Activated T-cell treated with anti-CD3 and anti-CD28 coated beads, Interleukin-2, amount 50 U/mL, for 24 hours (primary cell): Measurements from ENCODE around the gene ABLIM2.
"Not testable (repeated sequence)": the region's sequence is repeated elsewhere in the genome, so short reads cannot be mapped to it uniquely, and the experiment has no call there.

Experiments
- DNase-seq: peaks from one replicate; pipeline ENCODE4 v3.0.0-alpha.2; 2020
- H3K27ac Mint-ChIP-seq: 2 replicates; pipeline ENCODE4 v1.8.0; 2020; ENCODE audit warnings: mild to moderate bottlenecking, mixed read lengths
- H3K27me3 Mint-ChIP-seq: 2 replicates; pipeline ENCODE4 v1.8.0; 2020; ENCODE audit warnings: mixed read lengths
- H3K36me3 Mint-ChIP-seq: 2 replicates; pipeline ENCODE4 v1.8.0; 2020; ENCODE audit warnings: low read depth, mixed read lengths
- H3K4me1 Mint-ChIP-seq: 2 replicates; pipeline ENCODE4 v1.8.0; 2020; ENCODE audit warnings: low read depth, mixed read lengths
- H3K4me3 Mint-ChIP-seq: 2 replicates; pipeline ENCODE4 v1.8.0; 2020; ENCODE audit warnings: mild to moderate bottlenecking, moderate library complexity, mixed read lengths
- H3K9me3 Mint-ChIP-seq: 2 replicates; pipeline ENCODE4 v1.8.0; 2020; ENCODE audit warnings: mixed read lengths

ABLIM2 gene

GRCh38 chr4:8149664-8150063 lies 8.9 kb downstream of the ABLIM2 start:
- no peaks in the 10 kb centered on the region for H3K27me3 Mint-ChIP-seq
- H3K4me1 Mint-ChIP-seq: no peaks in the 10 kb centered on the region
- no peaks in the 10 kb centered on the region for H3K9me3 Mint-ChIP-seq
- no peak for DNase-seq
- H3K4me3 Mint-ChIP-seq: no peak overlapping the region
- H3K27ac Mint-ChIP-seq: no peak overlapping the region
- no peaks in the 10 kb centered on the region for H3K36me3 Mint-ChIP-seq

DNA sequence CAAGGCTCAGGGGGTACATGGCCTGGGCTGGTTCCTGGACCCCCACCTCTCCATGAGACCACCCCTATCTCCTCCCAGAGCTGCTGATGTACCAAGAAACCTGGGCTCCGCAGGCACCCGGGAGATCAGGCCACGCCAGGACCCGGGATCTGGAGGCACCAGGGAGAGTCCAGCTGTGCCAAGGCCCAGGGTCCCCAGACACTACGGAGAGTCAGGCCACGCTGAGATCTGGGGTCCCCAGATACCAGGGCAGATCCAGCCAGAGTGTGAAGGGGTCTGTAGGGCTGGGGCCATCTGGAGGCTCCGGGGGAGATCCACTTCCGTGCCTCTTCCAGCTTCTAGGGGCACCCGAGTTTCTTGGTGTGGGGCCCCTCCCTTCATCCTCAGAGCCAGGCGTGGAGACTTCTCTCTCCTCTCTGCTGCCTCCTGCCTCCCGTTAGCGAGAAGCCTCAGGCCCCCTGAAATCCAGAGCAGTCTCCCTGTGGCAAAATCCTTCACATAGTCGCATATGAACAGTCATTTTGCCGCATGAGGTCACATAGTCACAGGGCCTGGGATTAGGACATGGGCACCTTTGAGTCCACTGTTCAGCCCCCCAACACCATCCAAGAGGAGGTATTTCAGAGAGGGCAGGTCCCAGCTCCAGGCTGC lies 9.7 kb downstream of the ABLIM2 start:
- Mint-ChIP-seq H3K27me3 (peaks cover 4% of the 10 kb centered on the region), H3K4me1 (no peaks in the 10 kb centered on the region), H3K9me3 (no peaks in the 10 kb centered on the region), H3K4me3 (no peak overlapping the region), H3K27ac (no peak overlapping the region), H3K36me3 (no peaks in the 10 kb centered on the region)
- no peak for DNase-seq

GRCh38 chr4:8148159-8148558 lies 10.5 kb downstream of the ABLIM2 start:
- peaks cover 5% of the 10 kb centered on the region for H3K27me3 Mint-ChIP-seq
- H3K4me3 Mint-ChIP-seq: no peak overlapping the region
- DNase-seq: no peak
- H3K36me3 Mint-ChIP-seq: no peaks in the 10 kb centered on the region
- no peak overlapping the region for H3K27ac Mint-ChIP-seq
- no peaks in the 10 kb centered on the region for H3K4me1 Mint-ChIP-seq
- H3K9me3 Mint-ChIP-seq: no peaks in the 10 kb centered on the region

DNA sequence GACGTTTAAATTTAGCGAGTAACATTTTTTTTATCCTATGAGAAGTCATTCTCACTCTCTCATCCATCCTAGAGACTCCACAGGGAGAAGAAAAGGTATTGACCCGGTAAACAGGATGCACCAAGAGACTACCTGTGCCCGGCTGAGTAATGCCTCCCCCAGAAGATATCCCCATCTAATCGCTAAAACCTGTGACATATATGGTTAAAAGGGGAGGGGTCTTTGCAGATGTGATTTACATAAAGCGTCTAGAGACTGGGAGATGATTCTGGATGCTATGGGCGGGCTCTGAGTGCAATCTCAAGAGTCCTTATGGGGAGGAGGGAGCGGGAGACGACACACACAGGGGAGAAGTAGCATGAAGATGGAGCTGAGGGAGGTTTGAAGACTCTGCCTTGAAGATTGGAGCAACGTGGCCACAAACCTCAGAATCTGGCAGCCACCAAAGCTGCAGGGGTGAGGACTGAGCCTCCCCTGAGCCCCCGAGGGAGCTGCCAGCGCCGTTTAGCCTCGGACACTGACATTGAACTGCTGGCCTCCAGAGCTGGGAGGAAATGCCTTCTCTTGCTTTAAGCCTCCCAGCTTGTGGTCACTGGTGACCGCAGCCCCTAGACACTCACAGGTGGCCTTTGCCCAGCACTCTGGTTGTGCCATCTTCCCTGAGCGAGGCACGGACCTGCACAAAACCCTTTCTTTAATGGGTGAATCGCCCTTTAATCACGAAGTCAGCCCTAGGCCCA lies 11.2 kb downstream of the ABLIM2 start:
- Mint-ChIP-seq H3K9me3 (no peaks in the 10 kb centered on the region), H3K4me1 (no peaks in the 10 kb centered on the region), H3K36me3 (no peaks in the 10 kb centered on the region), H3K27ac (no peak overlapping the region), H3K4me3 (no peak overlapping the region), H3K27me3 (peaks cover 5% of the 10 kb centered on the region)
- no peak for DNase-seq

DNA sequence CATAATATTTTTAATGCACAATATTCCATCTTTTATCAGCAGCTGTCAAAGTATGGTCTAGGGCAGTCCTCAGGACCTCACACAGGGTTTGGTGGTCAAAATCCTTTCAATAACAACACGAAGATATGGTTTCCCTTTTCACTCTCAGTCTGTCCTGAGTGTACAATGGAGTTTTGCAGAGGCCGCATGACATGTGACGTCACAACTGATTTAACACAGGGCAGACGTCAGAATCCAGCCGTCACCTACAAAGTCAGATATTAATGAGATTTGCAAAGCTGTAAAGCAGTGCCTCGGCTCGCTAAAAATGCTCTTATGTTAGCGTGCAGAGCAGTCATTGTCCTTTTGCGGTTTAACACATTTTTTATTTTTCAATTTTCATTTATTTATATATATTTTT lies 12.5 kb downstream of the ABLIM2 start:
- Mint-ChIP-seq H3K4me1 (no peaks in the 10 kb centered on the region), H3K36me3 (no peaks in the 10 kb centered on the region), H3K27me3 (peaks cover 5% of the 10 kb centered on the region), H3K4me3 (no peak overlapping the region), H3K9me3 (no peaks in the 10 kb centered on the region), H3K27ac (no peak overlapping the region)
- DNase-seq: no peak

DNA sequence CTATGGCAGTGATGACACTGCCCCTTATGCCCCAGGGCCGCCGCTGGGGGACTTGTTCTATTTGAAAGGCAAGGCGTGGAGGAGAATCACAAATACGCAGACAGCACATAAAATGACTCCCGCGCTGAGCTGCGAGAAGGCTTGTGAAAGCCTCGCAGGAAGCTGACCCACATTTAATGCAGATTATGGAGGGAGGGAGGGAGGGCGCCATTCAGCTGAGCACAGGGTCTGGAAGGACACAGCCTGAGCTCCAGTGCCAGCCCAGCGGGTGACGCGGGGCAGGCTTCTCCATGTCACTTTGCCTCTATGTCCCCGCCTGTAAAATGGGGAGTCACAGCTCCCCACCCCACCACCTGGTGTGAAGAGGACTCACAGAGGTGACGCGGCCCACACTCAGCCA lies 14.3 kb downstream of the ABLIM2 start:
- H3K9me3 Mint-ChIP-seq: peaks cover 6% of the 10 kb centered on the region
- H3K36me3 Mint-ChIP-seq: no peaks in the 10 kb centered on the region
- DNase-seq: no peak
- no peaks in the 10 kb centered on the region for H3K4me1 Mint-ChIP-seq
- no peak overlapping the region for H3K27ac Mint-ChIP-seq
- H3K4me3 Mint-ChIP-seq: no peak overlapping the region
- H3K27me3 Mint-ChIP-seq: peaks cover 5% of the 10 kb centered on the region

GRCh38 chr4:8143392-8144140 lies 15.0 kb downstream of the ABLIM2 start:
- no peak for DNase-seq
- no peak overlapping the region for H3K27ac Mint-ChIP-seq
- peaks cover 5% of the 10 kb centered on the region for H3K27me3 Mint-ChIP-seq
- no peak overlapping the region for H3K4me3 Mint-ChIP-seq
- H3K36me3 Mint-ChIP-seq: no peaks in the 10 kb centered on the region
- H3K9me3 Mint-ChIP-seq: peaks cover 6% of the 10 kb centered on the region
- no peaks in the 10 kb centered on the region for H3K4me1 Mint-ChIP-seq

DNA sequence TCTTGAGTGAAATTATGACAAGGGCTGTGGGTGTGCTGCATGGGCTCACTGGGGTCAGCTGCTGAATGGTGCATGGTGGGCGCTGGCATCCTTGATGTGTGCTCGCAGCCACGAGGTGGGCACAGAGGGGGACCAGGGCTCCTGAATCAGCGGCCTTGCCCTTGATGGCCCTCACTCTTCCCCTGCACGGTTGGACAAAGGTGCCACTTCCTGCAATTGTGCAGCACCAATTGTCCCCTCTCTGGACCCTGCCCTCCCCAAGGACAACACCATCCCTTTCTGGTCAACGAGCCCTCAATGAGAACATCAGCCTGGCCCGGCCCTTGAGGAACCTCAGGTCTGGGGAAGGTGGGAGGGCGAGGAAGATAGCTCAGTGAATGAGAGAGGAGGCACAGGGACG lies 16.1 kb downstream of the ABLIM2 start:
- H3K36me3 Mint-ChIP-seq: no peaks in the 10 kb centered on the region
- no peak overlapping the region for H3K4me3 Mint-ChIP-seq
- H3K27me3 Mint-ChIP-seq: peaks cover 5% of the 10 kb centered on the region
- peaks cover 6% of the 10 kb centered on the region for H3K9me3 Mint-ChIP-seq
- DNase-seq: no peak
- H3K4me1 Mint-ChIP-seq: no peaks in the 10 kb centered on the region
- no peak overlapping the region for H3K27ac Mint-ChIP-seq

GRCh38 chr4:8141935-8142334 lies 16.7 kb downstream of the ABLIM2 start:
- no peaks in the 10 kb centered on the region for H3K36me3 Mint-ChIP-seq
- peaks cover 6% of the 10 kb centered on the region for H3K9me3 Mint-ChIP-seq
- no peak overlapping the region for H3K27ac Mint-ChIP-seq
- H3K4me3 Mint-ChIP-seq: no peak overlapping the region
- H3K4me1 Mint-ChIP-seq: no peaks in the 10 kb centered on the region
- peaks cover 5% of the 10 kb centered on the region for H3K27me3 Mint-ChIP-seq
- DNase-seq: no peak

DNA sequence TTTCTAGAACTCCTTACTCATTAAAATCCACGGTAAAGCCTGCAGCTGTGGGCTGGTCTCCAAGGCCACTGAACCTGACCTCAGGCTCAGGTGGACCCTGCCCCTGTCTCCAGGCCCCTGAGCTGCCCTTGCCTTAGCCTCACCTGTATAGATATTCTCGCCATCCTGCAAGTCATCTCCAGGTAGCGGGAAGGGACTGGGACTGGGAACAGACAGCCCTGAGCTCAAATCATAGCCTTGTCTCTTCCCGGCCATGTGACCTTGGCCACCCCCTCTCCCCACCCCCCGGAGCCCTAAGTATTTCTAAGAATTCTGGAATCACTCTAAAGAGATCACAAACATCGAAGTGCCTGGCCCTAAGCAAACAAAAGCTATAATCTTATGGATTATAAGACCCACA lies 17.7 kb downstream of the ABLIM2 start:
- H3K9me3 Mint-ChIP-seq: peaks cover 6% of the 10 kb centered on the region

DNA sequence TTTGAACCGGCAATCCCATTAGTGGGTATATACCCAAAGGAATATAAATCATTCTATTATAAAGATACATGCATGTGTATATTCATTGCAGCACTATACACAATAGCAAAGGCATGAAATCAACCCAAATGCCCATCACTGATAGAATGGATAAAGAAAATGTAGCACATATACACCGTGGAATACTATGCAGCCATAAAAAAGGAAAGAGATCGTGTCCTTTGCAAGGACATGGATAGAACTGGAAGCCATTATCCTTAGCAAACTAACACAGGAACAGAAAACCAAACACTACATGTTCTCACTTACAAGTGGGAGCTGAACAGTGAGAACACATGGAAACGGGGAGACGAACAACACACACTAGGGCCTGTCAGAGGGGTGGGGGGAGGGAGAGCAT lies 18.9 kb downstream of the ABLIM2 start:
- DNase-seq, H3K4me3 Mint-ChIP-seq, H3K4me1 Mint-ChIP-seq, H3K27me3 Mint-ChIP-seq, H3K9me3 Mint-ChIP-seq, H3K27ac Mint-ChIP-seq, H3K36me3 Mint-ChIP-seq: not testable (repeated sequence)

More for the DNA sequence above, 17.7 kb downstream of the ABLIM2 start:
- H3K27me3 Mint-ChIP-seq: peaks cover 5% of the 10 kb centered on the region
- no peaks in the 10 kb centered on the region for H3K4me1 Mint-ChIP-seq
- H3K36me3 Mint-ChIP-seq: no peaks in the 10 kb centered on the region
- no peak overlapping the region for H3K27ac Mint-ChIP-seq
- H3K4me3 Mint-ChIP-seq: no peak overlapping the region
- no peak for DNase-seq

GRCh38 chr4:8136972-8137710 lies 21.5 kb downstream of the ABLIM2 start:
- Mint-ChIP-seq H3K36me3 (no peaks in the 10 kb centered on the region), H3K4me1 (no peaks in the 10 kb centered on the region), H3K4me3 (no peak overlapping the region), H3K27ac (no peak overlapping the region), H3K27me3 (no peaks in the 10 kb centered on the region), H3K9me3 (peaks cover 6% of the 10 kb centered on the region)
- no peak for DNase-seq

DNA sequence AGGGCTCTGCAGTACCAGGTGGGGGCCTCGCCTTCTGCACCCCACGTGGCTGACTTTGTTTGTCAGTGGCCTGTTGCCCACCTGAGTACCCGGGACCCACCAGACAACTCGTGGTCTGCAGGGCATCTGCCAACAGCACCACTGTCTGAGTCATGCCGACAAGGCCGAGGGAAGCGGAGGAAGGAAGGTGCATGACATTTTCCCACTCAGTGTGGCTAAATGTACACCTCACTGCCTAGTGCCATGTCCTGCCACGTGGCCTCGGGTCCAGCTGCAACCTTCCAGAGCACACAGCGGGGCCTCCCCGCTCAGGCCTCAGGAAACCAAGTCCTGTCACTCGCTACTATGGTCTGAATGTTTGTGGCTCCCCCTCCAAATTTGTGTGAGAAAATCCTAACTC lies 22.1 kb downstream of the ABLIM2 start:
- DNase-seq: no peak
- Mint-ChIP-seq H3K27me3 (no peaks in the 10 kb centered on the region), H3K4me1 (no peaks in the 10 kb centered on the region), H3K4me3 (no peak overlapping the region), H3K36me3 (no peaks in the 10 kb centered on the region), H3K9me3 (peaks cover 6% of the 10 kb centered on the region), H3K27ac (no peak overlapping the region)

DNA sequence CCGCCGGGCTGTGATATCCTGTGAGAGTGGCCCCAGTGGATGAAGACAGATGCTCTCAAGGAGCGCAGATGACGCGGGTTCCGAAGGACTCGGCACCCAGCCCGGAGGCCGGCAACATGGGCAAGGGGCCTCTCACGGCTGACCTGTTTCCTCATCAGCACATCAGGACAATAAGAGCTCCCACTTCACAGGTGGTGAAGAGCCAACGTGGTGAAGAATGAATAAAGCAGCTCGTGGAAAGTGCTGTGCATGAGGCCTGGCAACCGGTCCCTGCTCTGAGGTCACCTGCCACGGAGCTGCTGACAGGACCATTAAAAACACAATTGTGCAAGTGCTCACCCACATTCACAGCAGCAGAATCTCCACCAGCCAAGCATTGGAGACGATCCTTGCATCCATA lies 22.9 kb downstream of the ABLIM2 start:
- Mint-ChIP-seq H3K27me3 (no peaks in the 10 kb centered on the region), H3K4me3 (no peak overlapping the region), H3K4me1 (no peaks in the 10 kb centered on the region), H3K9me3 (peaks cover 6% of the 10 kb centered on the region), H3K36me3 (no peaks in the 10 kb centered on the region), H3K27ac (no peak overlapping the region)
- DNase-seq: no peak
